Heart left ventricle (tissue), 16 donors: ENCODE results near the gene PACRG. TPM values are rescaled to one million over a fixed set of nuclear protein-coding genes. Genes with fewer than 3 reads are reported as not detected.

ENCODE experiments used
- ATAC-seq, 4 donors: fragments of 200-7000 bp; cut with Tn5 transposase; one replicate each; pipeline ENCODE4 v1.9.1; 2020 to 2022; ENCODE audit warnings: moderate library complexity in 4 of 4, mild to moderate bottlenecking in 3 of 4, moderate number of reproducible peaks in 1 of 4
- DNase-seq, 5 donors: peaks; one replicate each; pipeline ENCODE4 v3.0.0-alpha.2; 2020
- H3K27ac ChIP-seq, 12 donors: fragments of 200-600 bp; sonication (generic) in 4 of 12; one replicate each; pipeline versions ENCODE4 v1.5.0 to v1.8.0; 2016 to 2022; ENCODE audit warnings: mild to moderate bottlenecking in 2 of 12
- H3K27me3 ChIP-seq, 9 donors: fragments of 200-600 bp; sonication (generic) in 2 of 9; one replicate each; pipeline versions ENCODE4 v1.5.1 to v1.8.0; 2016 to 2022; ENCODE audit warnings: mild to moderate bottlenecking in 3 of 9
- H3K36me3 ChIP-seq, 9 donors: fragments of 200-600 bp; sonication (generic) in 2 of 9; one replicate each; pipeline versions ENCODE4 v1.5.0 to v1.8.0; 2018 to 2022; ENCODE audit warnings: mild to moderate bottlenecking in 2 of 9
- H3K4me1 ChIP-seq, 12 donors: fragments of 200-600 bp; sonication (generic) in 4 of 12; one replicate each; pipeline versions ENCODE4 v1.5.0 to v1.8.0; 2016 to 2022; ENCODE audit warnings: mild to moderate bottlenecking in 3 of 12
- H3K4me3 ChIP-seq, 12 donors: fragments of 200-600 bp; sonication (generic) in 4 of 12; one replicate each; pipeline versions ENCODE4 v1.5.0 to v1.8.0; 2017 to 2022; ENCODE audit warnings: mild to moderate bottlenecking in 9 of 12, moderate library complexity in 4 of 12
- H3K9me3 ChIP-seq, 12 donors: fragments of 200-600 bp; sonication (generic) in 4 of 12; one replicate each; pipeline versions ENCODE4 v1.5.0 to v1.8.0; 2016 to 2022; ENCODE audit warnings: mild to moderate bottlenecking in 1 of 12
- POLR2A ChIP-seq, 2 donors: fragments of 450-650 bp; IDR thresholded peaks; one replicate each; pipeline ENCODE4 v1.6.1; 2017; ENCODE audit warnings: antibody characterized with exemption in 2 of 2, mild to moderate bottlenecking in 2 of 2, moderate library complexity in 2 of 2
- WGBS, 4 donors: extraction: QIAGEN DNeasy Blood & Tissue Kit in 2 of 4; methylation state at CpG; one replicate each; pipeline versions ENCODE4 v1.1.5 to v1.1.7; 2013 to 2018; 5-methylcytosine and 5-hydroxymethylcytosine counted together
- intact Hi-C, 10 donors: fragments of 100-400 bp; cut with DNase I; formaldehyde crosslinking; loops; one replicate each; pipeline versions ENCODE4 v1.11.1 to v1.14.2; 2022
- polyA plus RNA-seq, 2 donors: library from polyadenylated mRNA; stranded (reverse); fragments of 200-250 nt; gene quantifications; one replicate each; pipeline ENCODE4 v1.2.3, GENCODE V29; 2013
- total RNA-seq, 9 donors: library from RNA; depleted of rRNA in 2 of 9; stranded (reverse); fragments of >200 nt in 2 of 9; fragmentation: NEBNext Ultra II Directional in 3 of 9; extraction: Animal tissue kit (Norgen Biotek cat#: 25700) in 3 of 9; gene quantifications; one replicate each; pipeline versions ENCODE4 v1.1.0 to v1.2.4, GENCODE V29; 2016 to 2023
- TF ChIP-seq, protein P1 (sequence below), 12 donors: fragments of 200-600 bp; sonication (generic) in 4 of 12; IDR thresholded peaks; one replicate each; pipeline versions ENCODE4 v1.5.0 to v1.8.0; 2018 to 2022; ENCODE audit warnings: antibody characterized with exemption in 12 of 12, mild to moderate bottlenecking in 5 of 12
- donor health status: ischemic (EF 13 %, LVEDD 7.1; RV severe dilation, severe dysfunction).
- donor health status: healthy with polysubstance abuse.
- donor health status: DM: no; HTN: yes; CAD: no.
- donor health status: DM: no; HTN: no; CAD: no.
- donor health status: ischemic (EF 25% LVEDD 6.9; RV normal size, moderate dysfunction).
- donor health status: ischemic (EF 25% LVEDD 5.7; RV mildly dilated, moderate dysfunction).
- donor health status: healthy.
- donor health status: DM: yes; HTN: yes; CAD: no.
- donor health status: ischemic (EF 35%, LVEDD 5.7; RV mildly dilated, moderate dysfunction).
- donor health status: nonischemic (EF 11% LVEDD 7.7; RV severe dilation, severe dysfunction).
- donor health status: DM: yes; HTN: yes; CAD: no.
- donor health status: PGD.
- donor health status: ischemic (EF 29% LVEDD 5.4; RV normal size, mild dysfunction).
- donor health status: nonischemic (EF 23%, LVEDD 6.1; RV moderate dilation, normal function).

Gene PACRG
- total and polyA plus RNA-seq, 11 donors = 2.0 to 83.3 (median 11.8) TPM

DNA sequence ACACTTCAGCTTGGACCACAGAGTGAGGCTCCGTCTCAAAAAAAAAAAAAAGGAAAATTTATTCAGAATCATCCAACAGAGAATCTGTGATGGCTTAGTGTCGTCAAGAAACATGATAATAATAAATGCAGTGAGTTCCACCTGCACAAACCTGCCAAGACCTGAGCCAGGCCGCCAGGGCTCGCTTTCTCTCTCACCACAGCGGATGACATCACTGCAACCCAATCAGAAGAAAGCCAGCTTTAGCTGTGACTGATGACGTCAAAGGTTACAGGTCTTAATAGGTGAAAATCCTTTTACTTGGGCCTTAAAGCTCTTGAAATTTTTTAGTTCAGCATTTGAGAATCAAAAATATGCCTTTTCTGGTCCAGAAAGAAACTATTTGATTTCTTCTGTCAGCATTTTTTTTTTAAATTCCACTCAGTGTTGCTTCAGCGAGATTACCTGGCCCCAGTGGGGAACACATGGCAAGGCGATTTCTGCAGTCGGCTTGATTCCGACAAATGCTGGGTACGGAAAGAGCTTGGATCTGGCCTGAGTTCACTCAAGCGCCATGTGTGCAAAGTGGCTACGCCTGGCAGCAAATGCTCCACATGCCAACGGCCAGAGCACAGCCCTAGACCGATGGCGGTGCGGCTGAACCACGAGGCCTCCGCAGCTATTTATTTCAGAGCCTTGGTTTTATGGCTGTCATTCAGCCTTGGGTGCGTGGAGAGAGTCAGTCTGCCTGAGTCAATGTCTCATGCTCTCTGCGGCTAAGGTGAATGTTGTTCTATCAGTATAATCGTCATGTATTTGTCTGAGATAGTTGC lies 581.1 kb downstream of the PACRG start:
- intact Hi-C loops = no loop called here
- Histone ChIP-seq H3K27ac (no peak overlapping the region), H3K4me1 (peaks cover 0 to 9% (median 0%) of the 10 kb centered on the region in 12 donors), H3K4me3 (no peak overlapping the region), H3K27me3 (no peaks in the 10 kb centered on the region), H3K9me3 (no peaks in the 10 kb centered on the region), H3K36me3 (no peaks in the 10 kb centered on the region)
- no peak for DNase-seq
- TF ChIP-seq, protein P1, sequence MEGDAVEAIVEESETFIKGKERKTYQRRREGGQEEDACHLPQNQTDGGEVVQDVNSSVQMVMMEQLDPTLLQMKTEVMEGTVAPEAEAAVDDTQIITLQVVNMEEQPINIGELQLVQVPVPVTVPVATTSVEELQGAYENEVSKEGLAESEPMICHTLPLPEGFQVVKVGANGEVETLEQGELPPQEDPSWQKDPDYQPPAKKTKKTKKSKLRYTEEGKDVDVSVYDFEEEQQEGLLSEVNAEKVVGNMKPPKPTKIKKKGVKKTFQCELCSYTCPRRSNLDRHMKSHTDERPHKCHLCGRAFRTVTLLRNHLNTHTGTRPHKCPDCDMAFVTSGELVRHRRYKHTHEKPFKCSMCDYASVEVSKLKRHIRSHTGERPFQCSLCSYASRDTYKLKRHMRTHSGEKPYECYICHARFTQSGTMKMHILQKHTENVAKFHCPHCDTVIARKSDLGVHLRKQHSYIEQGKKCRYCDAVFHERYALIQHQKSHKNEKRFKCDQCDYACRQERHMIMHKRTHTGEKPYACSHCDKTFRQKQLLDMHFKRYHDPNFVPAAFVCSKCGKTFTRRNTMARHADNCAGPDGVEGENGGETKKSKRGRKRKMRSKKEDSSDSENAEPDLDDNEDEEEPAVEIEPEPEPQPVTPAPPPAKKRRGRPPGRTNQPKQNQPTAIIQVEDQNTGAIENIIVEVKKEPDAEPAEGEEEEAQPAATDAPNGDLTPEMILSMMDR (IDR thresholded peaks at IDR 0.05) = no peak
- TF ChIP-seq POLR2A (IDR thresholded peaks at IDR 0.05) = no peak
- WGBS, 4 donors = 94 to 98% (median 96%) methylated on average over 22 of the region's 22 CpGs
- peak in 2 of 4 donors; percentile 19 to 41 for ATAC-seq

GRCh38 chr6:163309491-163310026 lies 581.8 kb downstream of the PACRG start:
- WGBS, 4 donors = 51 to 74% (median 53%) methylated on average over 13 of the region's 13 CpGs
- H3K4me3 ChIP-seq = no peak overlapping the region
- H3K36me3 ChIP-seq = no peaks in the 10 kb centered on the region
- ATAC-seq = no peak
- intact Hi-C loops = no loop called here
- H3K4me1 ChIP-seq = peaks cover 0 to 9% (median 0%) of the 10 kb centered on the region in 12 donors
- no peaks in the 10 kb centered on the region for H3K27me3 ChIP-seq
- no peak for TF ChIP-seq POLR2A (IDR thresholded peaks at IDR 0.05)
- TF ChIP-seq, protein P1 (IDR thresholded peaks at IDR 0.05) = no peak
- no peak overlapping the region for H3K27ac ChIP-seq
- DNase-seq = no peak
- H3K9me3 ChIP-seq = no peaks in the 10 kb centered on the region

GRCh38 chr6:163310096-163310972 lies 582.6 kb downstream of the PACRG start:
- H3K4me3 ChIP-seq = no peak overlapping the region

More at GRCh38 chr6:163310096-163310972, 582.6 kb downstream of the PACRG start:
- H3K27me3 ChIP-seq = no peaks in the 10 kb centered on the region
- ATAC-seq (no peak), DNase-seq (no peak)
- H3K27ac ChIP-seq = no peak overlapping the region
- peaks cover 0 to 9% (median 0%) of the 10 kb centered on the region in 12 donors for H3K4me1 ChIP-seq
- WGBS, 4 donors = 89 to 94% (median 93%) methylated on average over 44 of the region's 44 CpGs
- no peaks in the 10 kb centered on the region for H3K36me3 ChIP-seq
- H3K9me3 ChIP-seq = no peaks in the 10 kb centered on the region
- intact Hi-C loops = no loop called here
- no peak for TF ChIP-seq POLR2A (IDR thresholded peaks at IDR 0.05)
- TF ChIP-seq, protein P1 (IDR thresholded peaks at IDR 0.05) = no peak
